OCI-LY7 (cell line): ENCODE results near the gene ATP6V0B. TPM values are rescaled to one million over a fixed set of nuclear protein-coding genes. Genes with fewer than 3 reads are reported as not detected.

ENCODE experiments used
- BruUV-seq: library from RNA; stranded (reverse); fragments of 400-500 nt; replicated peaks from 2 replicates; lab custom pipeline; 2021; lab: Mats Ljungman, UMichigan
- CTCF ChIA-PET: fragments of 300-600 bp; sonication (Branson Sonifier 250); formaldehyde crosslinking; loops from one replicate; lab custom pipeline; 2022; ENCODE audit warnings: antibody characterized with exemption; ENCODE audit not compliant: unreplicated experiment; lab: Charles Lee
- POLR2A ChIA-PET: fragments of 300-600 bp; sonication (Branson Sonifier 250); formaldehyde crosslinking; loops from one replicate; lab custom pipeline; 2022; ENCODE audit warnings: antibody characterized with exemption; lab: Charles Lee
- DNase-seq: peaks from one replicate; pipeline ENCODE4 v3.0.0-alpha.2; 2015; ENCODE audit warnings: low spot score
- H2AFZ ChIP-seq: fragments of 200-600 bp; sonication (generic), shearing (Covaris generic); 2 replicates; pipeline ENCODE4 v1.6.1; 2014; ENCODE audit warnings: mild to moderate bottlenecking, antibody characterized with exemption, low read length, moderate library complexity
- H3K27ac ChIP-seq: fragments of 200-600 bp; sonication (generic); 2 replicates; pipeline ENCODE4 v1.5.1; 2014; ENCODE audit warnings: mixed run types, low read depth, mild to moderate bottlenecking, moderate library complexity, low read length, inconsistent platforms; ENCODE audit not compliant: poor library complexity, severe bottlenecking
- H3K36me3 ChIP-seq: fragments of 200-600 bp; sonication (generic); 2 replicates; pipeline ENCODE4 v1.6.1; 2014; ENCODE audit warnings: mild to moderate bottlenecking, antibody characterized with exemption, low read length, moderate library complexity, mixed read lengths; ENCODE audit not compliant: insufficient read depth
- H3K4me1 ChIP-seq: fragments of 200-600 bp; sonication (generic); 2 replicates; pipeline ENCODE4 v1.5.1; 2014; ENCODE audit warnings: mild to moderate bottlenecking, low read length; ENCODE audit not compliant: insufficient read depth, poor library complexity, severe bottlenecking
- H3K4me2 ChIP-seq: fragments of 200-600 bp; sonication (generic); 2 replicates; pipeline ENCODE4 v1.6.1; 2014; ENCODE audit warnings: mild to moderate bottlenecking, low read length
- H3K4me3 ChIP-seq: fragments of 200-600 bp; sonication (generic); 2 replicates; pipeline ENCODE4 v1.5.1; 2014; ENCODE audit warnings: mild to moderate bottlenecking, low read depth, low read length; ENCODE audit not compliant: poor library complexity, severe bottlenecking
- H3K79me2 ChIP-seq: fragments of 200-600 bp; sonication (generic); 2 replicates; pipeline ENCODE4 v1.6.1; 2016; ENCODE audit warnings: low read depth, mild to moderate bottlenecking, low read length, moderate library complexity, mixed read lengths; ENCODE audit not compliant: insufficient read depth
- H3K9me2 ChIP-seq: fragments of 200-600 bp; sonication (generic); 2 replicates; pipeline ENCODE4 v1.6.1; 2016; ENCODE audit warnings: mild to moderate bottlenecking, low read length, mixed read lengths; ENCODE audit not compliant: insufficient read depth
- H3K9me3 ChIP-seq: fragments of 200-600 bp; sonication (generic); 2 replicates; pipeline ENCODE4 v1.6.1; 2014; ENCODE audit warnings: mild to moderate bottlenecking, mixed run types, low read length, mixed read lengths
- H4K20me1 ChIP-seq: fragments of 200-600 bp; sonication (generic); 2 replicates; pipeline ENCODE4 v1.6.1; 2014; ENCODE audit warnings: mild to moderate bottlenecking, antibody characterized with exemption, low read length, moderate library complexity, mixed read lengths; ENCODE audit not compliant: insufficient read depth
- EZH2phosphoT487 ChIP-seq: fragments of 200-600 bp; sonication (generic); IDR thresholded peaks from 2 replicates; pipeline ENCODE4 v1.6.1; 2018; ENCODE audit warnings: low read depth, borderline replicate concordance, mild to moderate bottlenecking, mixed run types, antibody characterized with exemption, low read length, moderate library complexity, mixed read lengths
- intact Hi-C: fragments of 100-400 bp; cut with micrococcal nuclease; formaldehyde crosslinking; loops from one replicate; pipeline ENCODE4 v1.10.0; 2022; ENCODE audit not compliant: unreplicated experiment
- total RNA-seq, 2 experiments: library from RNA; depleted of rRNA in 1 of 2; stranded (reverse); fragments of >200 nt in 1 of 2; shearing (Covaris generic) in 1 of 2; gene quantifications; 2 replicates each; pipeline ENCODE4 v1.2.3, GENCODE V29; 2014 to 2022
- TF ChIP-seq, protein P1 (sequence below): fragments of 200-600 bp; sonication (generic); conservative IDR thresholded peaks from 2 replicates; pipeline ENCODE4 v1.5.1; 2014; ENCODE audit warnings: mild to moderate bottlenecking, antibody characterized with exemption, low read length, moderate library complexity, mixed read lengths

ATP6V0B gene
- total RNA-seq, 2 experiments from 2014 or later = 68.4 to 97.1 TPM

DNA sequence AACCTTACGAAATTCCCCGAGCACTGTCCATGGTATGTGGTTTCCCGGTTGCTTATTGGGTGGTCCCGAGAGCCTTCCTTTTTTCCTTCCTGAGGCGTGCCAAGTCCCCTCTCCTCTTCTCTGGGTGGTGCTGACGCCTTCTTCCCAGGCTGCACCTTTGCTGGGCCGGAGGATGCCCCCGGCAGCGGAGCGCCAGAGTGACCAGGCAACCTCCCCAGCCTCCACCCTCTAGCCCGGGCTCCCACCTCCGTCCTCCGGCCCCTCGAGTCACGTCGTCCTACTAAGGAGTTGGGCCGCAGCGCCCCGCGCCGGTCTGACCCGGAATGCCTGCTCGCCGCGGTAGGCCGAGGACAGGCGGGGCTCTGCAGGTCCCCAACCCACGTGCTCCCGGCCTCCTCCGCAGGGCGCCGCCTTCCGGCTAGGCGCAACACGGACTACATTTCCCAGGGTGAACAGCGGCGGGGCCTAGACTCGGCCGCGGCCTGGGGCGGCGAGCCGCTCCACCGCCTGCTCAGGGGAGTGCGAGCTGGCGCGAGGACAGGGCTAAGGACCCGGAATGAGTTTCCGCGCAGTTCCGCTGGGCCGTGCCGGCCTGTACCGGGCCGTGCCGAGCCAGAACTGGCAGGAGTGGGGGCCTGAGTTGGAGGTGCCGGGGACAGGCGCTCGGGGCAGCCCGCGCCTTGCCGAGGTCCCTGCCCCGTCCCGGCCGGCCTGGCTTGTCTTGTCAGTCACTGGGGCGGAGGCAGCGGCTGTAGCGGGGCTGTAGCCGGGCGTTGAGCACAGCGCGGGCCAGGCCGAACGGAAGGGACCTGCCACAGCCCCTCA lies 28.3 kb upstream of the ATP6V0B start, which contains the start of gene IPO13:
IPO13 (plus strand) TSS at position 715 of the 825 bp plus-strand sequence. CDS start 651 bp downstream, outside the sequence.
- intact Hi-C loops = loop anchor here (1.0 kb wide), 2 partner anchors 28 to 84 kb away; partner anchors contain the start of gene ATP6V0B
- ChIA-PET POLR2A (interaction anchor here (0.6 to 1.2 kb wide), 8 partner anchors 24 to 296 kb away, joined by 3 to 4 read pairs (median 3); partner anchors contain the start of genes KDM4A and SLC6A9), CTCF (interaction anchor here (1.3 to 2.0 kb wide), 3 partner anchors 12 to 183 kb away, joined by 4 to 13 read pairs (median 4); no protein-coding TSS in a partner anchor)
- Histone ChIP-seq H4K20me1 (no peaks in the 10 kb centered on the region), H3K36me3 (peaks cover 18% of the 10 kb centered on the region; the same call in 1 of the 2 replicates), H3K4me1 (peaks cover 22% of the 10 kb centered on the region), H3K4me2 (peak within 1 kb of the TSS; percentile 91), H3K4me3 (peak within 1 kb of the TSS; percentile 76), H3K9me3 (no peaks in the 10 kb centered on the region), H3K9me2 (no peaks in the 10 kb centered on the region), H3K79me2 (peaks cover 3% of the 10 kb centered on the region; the same call in 1 of the 2 replicates), H2AFZ (peak within 1 kb of the TSS; percentile 88), H3K27ac (peak within 1 kb of the TSS; percentile 56)
- no TSS peak for BruUV-seq
- peak; percentile 97 for DNase-seq
- TF ChIP-seq, protein P1, sequence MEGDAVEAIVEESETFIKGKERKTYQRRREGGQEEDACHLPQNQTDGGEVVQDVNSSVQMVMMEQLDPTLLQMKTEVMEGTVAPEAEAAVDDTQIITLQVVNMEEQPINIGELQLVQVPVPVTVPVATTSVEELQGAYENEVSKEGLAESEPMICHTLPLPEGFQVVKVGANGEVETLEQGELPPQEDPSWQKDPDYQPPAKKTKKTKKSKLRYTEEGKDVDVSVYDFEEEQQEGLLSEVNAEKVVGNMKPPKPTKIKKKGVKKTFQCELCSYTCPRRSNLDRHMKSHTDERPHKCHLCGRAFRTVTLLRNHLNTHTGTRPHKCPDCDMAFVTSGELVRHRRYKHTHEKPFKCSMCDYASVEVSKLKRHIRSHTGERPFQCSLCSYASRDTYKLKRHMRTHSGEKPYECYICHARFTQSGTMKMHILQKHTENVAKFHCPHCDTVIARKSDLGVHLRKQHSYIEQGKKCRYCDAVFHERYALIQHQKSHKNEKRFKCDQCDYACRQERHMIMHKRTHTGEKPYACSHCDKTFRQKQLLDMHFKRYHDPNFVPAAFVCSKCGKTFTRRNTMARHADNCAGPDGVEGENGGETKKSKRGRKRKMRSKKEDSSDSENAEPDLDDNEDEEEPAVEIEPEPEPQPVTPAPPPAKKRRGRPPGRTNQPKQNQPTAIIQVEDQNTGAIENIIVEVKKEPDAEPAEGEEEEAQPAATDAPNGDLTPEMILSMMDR = peak; percentile 84
- TF ChIP-seq EZH2phosphoT487 = no peak

DNA sequence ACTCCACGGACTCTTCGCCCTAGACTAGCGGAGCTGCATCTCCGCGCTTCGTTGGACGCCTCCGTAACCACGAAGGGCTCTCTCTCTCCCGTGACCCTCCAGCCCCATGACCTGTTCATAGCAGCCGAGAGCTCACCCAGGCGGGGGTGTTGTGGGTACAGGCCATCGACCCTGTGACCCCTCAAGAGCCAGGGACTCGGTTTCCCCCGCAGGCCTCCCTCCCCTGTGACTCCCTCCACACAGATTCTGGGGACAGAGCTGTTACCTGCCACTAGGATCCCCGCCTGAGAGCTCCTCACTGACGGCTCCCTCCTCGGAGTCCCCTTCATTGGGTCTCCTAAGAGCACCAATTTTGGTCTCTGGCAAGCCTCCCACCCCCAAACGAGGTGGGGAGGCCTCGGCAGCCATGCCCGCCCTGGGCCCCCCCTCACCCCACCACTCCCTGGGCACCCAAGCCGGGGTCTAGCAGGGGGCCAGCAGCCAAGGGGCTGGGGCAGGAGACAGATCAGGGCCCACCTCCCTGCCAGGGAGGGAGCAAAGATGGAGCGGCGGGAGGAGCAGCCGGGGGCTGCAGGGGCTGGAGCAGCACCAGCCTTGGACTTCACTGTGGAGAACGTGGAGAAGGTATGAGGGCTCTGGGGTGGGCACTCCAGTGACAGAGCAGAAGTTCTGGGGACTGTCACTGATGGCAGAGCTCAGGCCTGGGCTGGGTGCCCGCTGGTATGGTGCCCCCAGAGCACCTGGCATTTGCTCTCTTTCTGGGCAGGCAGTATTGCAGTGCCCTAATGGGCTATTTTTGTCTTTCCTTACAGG lies 27.5 kb upstream of the ATP6V0B start:
- DNase-seq = no peak
- peaks cover 22% of the 10 kb centered on the region for H3K4me1 ChIP-seq
- intact Hi-C loops = no loop called here
- no peaks in the 10 kb centered on the region for H4K20me1 ChIP-seq
- H3K27ac ChIP-seq = peak overlapping the region; percentile 56
- H3K4me2 ChIP-seq = peak overlapping the region; percentile 91
- BruUV-seq = no TSS peak
- no peak for TF ChIP-seq EZH2phosphoT487
- TF ChIP-seq, protein P1 = no peak
- H3K9me3 ChIP-seq = no peaks in the 10 kb centered on the region
- peak overlapping the region; percentile 76 for H3K4me3 ChIP-seq
- peak overlapping the region; percentile 88 for H2AFZ ChIP-seq
- H3K79me2 ChIP-seq = peaks cover 3% of the 10 kb centered on the region; the same call in 1 of the 2 replicates
- H3K9me2 ChIP-seq = no peaks in the 10 kb centered on the region
- H3K36me3 ChIP-seq = peaks cover 18% of the 10 kb centered on the region; the same call in 1 of the 2 replicates
- ChIA-PET POLR2A (interaction anchor here (0.5 to 0.7 kb wide), 5 partner anchors 12 to 300 kb away, joined by 3 read pairs; no protein-coding TSS in a partner anchor), CTCF (interaction anchor here (0.6 to 2.0 kb wide), 2 partner anchors 12 to 103 kb away, joined by 3 to 13 read pairs; no protein-coding TSS in a partner anchor)
